NCI-H2196 (cell line): ENCODE measurements around the gene NDST3.

Experiments used
- DNase-seq: peaks from one replicate; lab custom pipeline; 2025; ENCODE audit not compliant: unreplicated experiment; lab: John Stamatoyannopoulos, UW

Gene NDST3

DNA sequence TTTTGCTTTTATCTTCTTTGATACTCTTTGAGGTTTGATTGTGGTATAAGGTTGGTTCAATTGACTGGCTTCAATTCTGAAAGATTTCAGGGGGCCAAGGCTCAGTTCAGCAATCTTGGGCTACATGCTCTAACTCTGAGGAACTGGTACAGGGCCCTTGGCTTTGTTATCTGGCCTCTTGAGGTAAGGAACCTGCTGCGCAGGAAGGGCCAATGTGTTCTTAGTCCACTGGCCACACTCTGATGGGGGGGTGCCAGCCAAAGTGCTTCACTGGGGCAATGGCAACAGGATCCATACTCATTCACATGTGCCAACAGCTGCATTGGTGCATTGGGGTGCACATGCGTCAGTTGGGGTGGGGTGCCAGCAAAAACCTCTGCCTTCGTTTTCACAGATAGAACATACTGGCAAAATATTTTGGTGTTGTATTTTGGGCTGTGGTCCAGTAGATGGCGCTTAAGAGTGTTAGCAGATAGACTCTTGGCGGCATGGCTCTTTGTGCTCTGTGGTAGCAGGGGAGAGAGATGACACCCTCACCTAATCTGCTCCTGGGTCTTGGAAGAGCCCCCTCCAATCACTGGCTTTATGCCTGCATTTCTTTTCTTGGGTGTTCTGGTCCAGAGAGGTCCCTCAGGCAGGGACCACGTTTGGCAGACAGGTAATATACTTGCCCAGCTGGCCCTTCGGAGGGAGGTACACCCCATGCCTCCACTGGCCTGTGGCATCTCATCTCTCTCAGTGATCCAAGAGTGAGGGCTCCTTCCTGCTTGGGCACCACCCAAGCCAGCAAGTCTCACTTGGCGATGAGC lies 42.9 kb downstream of the NDST3 start:
- no peak for DNase-seq

DNA sequence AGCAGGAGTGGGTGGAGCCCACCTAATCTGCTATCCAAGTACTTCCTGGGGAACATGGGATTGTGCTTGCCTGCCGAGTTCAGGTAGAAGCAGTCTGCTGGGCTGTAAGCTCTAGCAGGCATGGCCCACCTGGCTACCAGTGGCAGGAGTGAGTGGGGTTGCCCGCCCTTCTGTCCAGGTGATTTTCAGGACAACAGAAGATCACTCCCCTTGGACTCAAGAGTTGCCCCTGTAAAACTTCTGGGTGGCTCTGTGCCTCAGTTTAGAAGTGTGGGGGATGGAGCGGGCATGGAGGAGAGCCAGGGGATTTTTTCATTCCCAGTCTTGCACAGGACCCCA lies 43.5 kb downstream of the NDST3 start:
- no peak for DNase-seq

DNA sequence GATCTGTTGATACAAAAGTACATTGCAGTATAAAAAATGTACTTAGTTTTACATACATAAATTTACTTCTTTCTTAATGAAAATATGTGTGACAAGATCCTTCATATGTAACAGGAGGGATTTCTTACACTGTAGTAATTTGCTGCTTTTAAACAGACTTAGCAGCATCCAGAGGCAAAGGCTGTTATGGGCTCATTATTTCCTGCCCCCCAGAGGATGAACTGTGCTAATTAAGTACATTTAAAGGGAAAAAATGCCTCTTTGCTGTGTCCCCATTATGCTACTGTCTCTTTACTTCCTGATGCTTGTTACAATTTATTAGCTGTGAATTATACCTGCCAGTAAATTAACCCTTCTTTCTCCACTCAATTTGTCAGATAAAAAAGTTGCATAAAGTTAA lies 47.1 kb downstream of the NDST3 start:
- no peak for DNase-seq

DNA sequence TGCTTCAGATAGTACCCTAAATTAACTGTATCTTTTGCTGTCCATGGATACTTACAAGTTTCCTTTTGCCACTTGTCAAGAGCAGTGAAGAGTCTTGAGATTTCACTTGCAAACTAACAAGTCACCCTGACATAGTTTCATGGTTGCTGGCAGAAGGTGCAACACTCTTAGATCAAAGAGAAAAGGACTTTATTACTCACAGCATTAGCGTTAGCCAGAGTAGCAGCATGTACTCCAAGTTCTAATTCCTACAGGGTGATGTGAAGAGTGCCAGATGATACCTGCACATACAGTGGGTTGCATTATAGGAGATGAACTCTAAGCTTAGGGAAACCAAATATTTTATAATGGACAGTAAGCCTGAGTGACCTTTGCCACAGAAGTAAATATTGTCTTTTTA lies 47.9 kb downstream of the NDST3 start:
- DNase-seq: no peak

DNA sequence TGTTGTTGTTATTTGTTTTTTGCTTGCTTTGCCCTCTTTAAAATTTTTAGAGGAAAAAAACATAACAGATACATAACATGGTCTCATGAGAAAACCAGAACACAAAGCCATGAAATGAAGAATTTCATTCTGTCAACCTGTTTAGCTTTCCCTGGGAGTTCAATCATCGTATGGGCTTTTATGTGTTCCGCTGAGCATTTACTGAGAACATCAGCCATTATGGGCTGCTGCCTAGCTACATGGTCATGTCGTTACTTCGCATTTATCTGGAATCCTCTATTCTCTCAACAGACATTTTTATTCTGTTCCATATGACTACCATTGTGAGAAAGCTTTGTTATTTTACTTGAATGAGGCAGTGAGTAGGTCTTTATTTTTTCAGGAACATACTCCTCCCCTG lies 51.4 kb downstream of the NDST3 start:
- no peak for DNase-seq

DNA sequence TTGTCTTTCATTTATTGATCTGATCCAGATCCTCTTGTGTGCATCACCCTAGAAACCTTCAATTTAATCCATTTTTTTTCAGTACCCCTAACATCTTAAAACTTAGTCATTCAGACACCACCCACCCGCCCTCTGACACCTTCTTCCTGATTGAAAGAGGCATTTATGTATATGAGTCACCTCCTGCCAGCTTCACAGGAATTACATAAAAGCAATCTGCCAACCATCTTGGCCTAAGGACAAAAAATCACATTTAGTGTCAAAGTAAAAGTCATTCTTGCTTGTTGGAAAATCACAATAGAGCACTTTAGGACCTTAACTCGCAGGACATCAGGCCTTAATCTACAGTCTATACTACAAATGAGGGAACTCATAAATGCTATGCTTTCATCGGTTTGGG lies 52.1 kb downstream of the NDST3 start:
- DNase-seq: no peak

DNA sequence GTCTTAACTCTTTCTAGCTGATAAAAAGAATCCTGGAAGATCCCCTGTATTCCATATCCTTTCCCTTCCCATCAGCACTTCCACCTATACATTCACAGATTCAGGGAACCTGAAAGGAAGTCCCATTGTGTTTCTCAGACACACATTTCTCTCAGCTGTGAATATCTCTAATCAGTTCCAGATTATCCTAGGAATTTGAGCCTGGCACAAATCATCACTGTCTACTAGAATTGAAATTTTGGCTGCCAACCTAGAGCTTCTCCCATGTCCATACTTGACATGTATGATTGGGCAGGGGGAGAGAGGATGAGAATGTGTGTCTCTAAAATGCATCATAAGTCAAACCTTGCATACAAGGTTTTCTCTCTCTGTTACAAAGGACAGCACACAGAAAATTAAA lies 53.1 kb downstream of the NDST3 start:
- DNase-seq: no peak

DNA sequence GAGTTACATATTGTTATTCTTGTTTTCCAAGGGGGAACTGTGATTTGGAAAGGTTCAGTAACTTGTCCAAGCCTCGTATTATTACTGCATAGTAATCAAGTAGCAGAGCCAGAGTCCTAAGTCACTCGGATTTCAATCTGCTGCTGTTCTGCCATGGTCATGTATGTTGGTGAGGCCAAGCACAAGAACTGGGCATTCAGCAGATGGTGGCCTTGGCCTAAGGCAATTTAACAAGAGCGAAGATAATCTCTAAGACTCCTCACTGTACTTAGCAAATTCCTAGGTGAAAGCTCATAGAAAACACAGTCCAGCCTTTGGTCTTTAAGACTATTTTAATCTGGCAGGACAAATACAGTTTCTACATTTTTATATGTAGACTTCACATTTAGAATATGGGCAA lies 64.8 kb downstream of the NDST3 start:
- DNase-seq: no peak

DNA sequence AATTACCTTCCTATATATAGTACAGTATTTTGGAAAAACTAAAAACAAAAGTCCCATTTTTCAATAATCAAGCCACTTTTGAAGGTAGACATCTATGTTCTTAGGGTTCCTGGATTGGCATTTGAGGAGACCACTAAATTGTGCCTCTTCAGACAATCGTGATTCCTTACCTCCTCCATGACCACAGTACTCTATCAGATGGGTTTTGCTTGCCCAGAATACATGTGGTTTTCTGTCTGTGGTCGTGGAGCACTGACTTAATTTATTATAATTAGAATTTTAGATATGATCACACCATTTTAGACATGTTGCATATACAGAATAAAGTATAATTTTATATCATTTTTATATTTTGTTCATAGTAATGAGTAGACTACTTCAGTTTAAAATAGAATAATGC lies 67.9 kb downstream of the NDST3 start:
- no peak for DNase-seq

DNA sequence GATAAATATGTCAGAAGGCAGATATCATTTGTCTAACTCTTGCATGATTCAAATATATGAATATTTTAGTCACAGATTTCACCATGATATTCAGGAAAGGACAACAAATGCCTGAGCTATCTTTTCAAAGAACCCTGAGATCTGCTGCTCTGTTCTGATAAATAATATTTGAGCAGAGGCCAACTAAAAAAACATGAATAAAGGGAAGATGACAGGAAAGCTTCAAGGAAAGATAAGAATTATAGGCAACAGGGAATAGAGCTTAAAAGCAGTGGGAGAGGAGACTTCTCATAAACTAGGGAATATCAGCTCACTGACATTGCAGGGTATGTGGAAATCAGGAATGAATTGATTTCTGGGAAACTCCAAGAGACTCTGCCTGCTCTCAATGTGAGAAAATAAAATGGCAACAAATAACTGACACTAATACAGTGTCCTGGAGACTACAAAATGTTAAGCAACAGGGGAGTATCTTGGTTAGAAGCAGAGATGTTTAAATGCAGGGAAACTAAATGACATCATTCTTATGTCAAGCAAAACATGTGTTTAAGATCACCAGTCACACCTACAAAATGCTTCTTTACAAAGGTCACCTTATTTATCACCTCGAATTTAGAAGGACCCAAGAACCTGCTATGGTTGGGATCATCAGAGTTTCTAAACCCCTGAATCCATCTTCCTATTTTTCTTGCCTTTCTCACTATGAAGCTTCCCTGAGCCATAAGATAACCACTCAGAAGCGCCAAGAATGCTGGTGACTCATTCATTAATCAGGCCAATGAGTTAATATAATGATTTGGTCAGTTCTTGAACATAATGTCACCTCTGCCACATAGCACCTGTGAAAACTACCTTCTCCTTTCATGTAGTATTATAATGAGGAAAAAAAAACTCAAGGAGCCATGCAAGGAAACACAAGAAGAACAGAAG lies 78.1 kb downstream of the NDST3 start:
- DNase-seq: no peak

DNA sequence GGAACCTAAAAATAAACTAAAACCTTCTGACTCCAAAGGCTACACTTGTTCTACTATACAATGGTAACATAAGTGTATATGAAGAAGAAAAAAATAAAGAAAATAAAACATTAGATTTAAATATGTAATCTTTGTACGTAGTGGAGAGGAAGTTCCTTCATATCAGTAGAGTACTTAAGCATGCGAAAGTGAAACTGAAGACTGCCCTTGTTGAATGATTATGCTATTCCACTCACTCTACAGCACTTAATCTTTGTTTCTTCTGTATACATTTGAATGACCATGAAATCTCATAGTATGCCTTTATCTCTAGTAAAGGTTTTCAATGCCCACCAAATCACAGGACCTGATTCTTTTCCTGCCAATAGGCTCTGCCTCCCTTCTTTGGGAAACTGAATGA lies 78.9 kb downstream of the NDST3 start:
- DNase-seq: no peak

DNA sequence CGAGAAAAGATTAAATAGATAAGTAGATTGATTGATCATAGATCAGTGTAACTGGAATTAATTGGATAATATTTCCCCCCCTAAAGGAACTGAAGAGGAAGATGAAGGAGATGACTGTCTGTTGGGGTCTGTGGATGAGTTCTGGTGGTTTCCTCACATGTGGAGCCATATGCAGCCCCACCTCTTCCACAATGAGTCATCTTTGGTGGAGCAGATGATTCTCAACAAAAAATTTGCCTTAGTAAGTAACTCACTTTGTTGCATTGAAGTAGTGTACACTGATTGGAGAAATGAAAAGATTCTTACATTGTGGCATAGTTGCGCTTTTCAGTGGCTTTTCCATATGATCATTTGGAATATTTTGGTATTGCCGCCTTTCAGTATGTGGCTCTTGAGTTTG lies 80.4 kb downstream of the NDST3 start:
- no peak for DNase-seq

DNA sequence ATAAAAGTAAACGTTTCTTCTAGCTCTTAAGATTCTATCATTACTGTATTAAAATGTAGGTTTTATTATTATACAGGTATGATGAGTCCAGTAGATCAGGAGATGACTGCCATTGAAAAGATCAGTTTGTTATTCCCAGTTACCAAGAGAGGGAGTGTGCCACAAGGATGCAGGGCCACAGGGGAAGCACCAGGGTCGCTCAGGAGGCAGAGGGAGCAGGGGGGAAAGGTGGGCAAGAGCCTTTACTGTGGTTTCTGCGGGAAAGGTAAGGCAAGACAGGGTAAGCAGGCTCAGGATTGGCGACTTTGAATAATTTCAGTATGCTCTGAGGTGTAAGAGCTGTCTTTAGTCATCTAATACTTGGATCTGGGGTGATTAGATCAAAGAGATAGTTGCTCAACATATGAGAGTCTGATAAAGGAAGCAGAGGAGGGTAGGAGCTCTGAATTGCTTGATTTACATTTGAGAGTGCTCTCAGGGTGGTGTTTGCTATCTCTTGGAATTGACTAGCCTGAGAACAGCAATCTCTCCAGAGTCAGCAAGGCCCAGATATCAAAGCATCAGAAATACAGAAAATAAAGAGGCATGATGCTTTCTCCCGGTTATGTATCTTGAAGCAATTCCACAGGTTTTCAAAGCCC lies 86.0 kb downstream of the NDST3 start:
- DNase-seq: no peak

DNA sequence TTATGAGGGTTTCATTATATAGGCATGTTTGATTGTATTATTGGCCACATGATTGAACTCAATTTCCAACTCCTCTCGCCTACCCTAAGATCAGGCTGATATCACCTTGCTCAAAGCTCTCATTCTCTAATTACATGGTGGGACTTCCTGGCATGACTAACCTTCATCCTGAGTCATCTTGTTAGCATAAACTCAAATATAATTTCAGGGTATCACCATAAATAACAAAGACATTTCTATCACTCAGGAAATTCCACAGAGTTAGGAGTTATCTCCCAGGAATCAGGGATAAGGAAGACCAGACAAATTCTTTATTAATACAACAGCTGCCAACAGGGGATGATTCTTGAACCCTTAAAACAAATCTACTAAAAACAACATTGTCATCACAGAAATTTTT lies 90.7 kb downstream of the NDST3 start:
- no peak for DNase-seq

DNA sequence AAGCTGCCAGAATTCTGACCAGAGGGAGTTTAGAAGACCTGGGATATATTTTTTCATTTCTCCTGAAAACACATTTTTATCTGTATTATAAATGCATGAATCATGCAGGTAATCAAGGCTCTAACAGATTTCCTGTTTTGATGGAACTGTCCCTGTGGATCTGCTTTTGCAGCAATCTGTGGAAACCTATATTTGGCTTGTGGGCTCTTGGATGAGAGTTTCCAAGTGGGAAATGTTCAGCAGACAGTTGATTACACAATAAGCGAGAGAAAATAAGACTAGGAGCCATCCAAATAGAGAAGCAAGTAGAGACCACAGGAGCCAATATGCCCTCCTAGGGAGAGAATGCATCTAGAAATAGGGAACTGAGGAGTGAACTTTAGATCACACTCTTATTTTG lies 105.0 kb downstream of the NDST3 start:
- no peak for DNase-seq

DNA sequence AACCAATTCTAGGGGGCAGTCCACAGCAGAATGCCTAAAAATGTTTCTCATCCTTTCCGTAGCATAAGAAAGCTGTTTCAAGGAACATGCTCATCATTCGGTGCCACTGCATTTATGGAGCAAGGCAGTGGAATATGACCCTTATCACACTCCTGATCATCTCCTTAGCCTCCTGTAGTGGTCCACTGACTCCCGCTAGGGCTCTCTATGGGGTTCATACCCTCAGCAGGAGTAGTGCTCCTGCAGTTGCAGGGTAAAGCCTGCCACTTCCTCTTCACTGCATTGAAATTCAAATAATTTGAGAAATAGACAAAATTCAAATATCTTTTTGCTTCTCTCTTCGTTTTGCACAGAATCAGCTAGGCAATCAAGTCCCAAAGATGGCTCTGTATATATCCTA lies 107.0 kb downstream of the NDST3 start:
- DNase-seq: no peak

DNA sequence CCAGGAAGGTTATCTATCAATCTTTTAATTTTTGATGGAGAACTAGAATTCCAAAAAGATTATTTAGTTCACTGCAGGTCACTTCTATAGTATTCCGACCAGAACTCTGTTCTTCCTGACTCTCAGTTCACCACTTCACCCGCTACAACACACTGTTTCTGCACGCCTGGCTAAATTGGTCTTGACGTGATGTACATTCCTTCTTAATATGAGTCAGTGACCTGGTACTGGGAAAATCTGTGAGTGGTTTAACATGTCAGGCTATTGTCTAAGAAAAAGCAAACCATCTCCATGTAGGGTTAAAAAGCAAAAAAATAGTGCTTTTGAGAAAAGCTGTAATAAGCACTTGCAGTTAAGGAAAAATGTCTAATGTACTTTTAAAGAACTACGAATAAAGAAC lies 120.4 kb downstream of the NDST3 start:
- DNase-seq: no peak

DNA sequence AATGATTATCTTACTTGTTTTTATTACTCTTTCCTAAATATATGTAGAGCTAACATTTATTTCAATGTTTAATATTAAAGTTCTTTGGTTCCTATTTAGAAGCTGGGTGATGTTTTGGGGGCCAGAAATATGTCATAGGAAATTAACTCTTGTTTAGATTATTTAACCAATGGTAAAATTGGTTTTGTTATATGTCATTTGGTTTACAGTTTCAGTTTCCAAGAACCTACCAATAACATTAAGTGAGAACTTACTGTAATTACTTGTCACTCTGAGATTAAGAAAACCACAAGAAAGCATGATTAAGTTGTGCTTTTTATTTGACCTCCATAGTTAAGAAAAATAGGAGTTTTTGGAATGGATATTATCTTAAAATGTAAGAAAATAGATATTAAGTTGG lies 121.2 kb downstream of the NDST3 start:
- no peak for DNase-seq

DNA sequence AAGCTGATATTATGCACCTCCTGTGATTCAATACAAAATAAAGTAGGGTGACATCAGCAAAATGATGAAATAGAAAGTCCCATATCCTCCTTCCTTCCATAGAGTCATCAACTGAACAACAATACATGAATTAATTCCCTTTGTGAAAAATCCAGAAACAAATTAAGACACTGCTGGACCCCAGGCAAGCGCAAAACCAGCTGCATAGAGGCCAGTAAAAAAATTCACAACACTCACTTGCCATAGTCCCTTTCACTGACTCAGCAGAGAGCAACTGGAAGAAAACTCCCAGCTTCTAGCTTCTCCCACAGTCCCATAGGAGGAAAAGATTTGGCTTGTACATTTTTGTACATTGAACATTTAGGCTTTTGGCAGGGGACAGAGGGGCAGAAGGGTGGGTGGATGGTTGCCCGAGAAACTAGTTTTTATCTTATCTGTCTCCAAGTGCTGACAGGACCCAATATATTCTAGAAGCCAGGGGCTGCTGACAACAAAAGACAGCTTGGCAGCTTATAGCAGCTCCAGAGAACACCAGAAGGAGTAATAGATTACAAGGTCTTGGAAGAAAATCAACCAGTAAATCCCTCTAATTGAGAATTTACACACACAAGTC lies 124.6 kb downstream of the NDST3 start:
- DNase-seq: no peak

DNA sequence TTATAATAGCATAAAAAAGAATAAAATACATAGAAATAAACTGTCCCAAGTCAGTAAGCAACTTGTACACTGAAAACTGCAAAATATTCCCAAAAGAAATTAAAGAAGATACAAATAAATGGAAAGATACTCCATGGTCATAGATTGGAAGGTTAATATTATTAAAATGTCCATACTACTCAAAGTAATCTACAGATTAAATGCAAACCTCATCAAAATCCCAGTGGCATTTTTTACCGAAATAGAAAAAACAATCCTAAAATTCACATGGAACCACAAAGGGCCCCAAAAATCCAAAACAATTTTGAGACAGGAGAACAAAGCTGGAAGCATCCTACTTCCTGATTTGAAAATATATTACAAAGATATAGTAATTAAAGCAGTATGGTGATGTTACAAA lies 133.0 kb downstream of the NDST3 start:
- no peak for DNase-seq

DNA sequence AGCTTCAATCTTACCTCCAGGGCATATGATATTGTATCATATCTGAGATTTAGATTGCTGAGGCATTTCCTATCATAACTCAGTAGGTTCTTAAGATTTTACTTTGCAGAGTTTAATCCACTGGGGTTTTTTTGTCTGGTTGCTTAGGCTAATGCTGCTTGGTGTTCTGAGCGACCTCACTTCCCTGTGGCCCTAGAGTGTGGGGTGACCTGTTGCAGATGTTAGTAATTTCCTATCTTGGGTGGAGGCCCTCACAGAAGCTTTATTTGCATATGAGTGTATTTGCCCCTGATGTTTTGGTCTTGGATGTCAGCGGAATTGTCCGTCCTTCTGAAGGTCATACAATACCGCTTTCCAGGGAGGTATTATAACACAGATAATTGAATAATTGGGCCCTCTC lies 137.1 kb downstream of the NDST3 start:
- DNase-seq: no peak

DNA sequence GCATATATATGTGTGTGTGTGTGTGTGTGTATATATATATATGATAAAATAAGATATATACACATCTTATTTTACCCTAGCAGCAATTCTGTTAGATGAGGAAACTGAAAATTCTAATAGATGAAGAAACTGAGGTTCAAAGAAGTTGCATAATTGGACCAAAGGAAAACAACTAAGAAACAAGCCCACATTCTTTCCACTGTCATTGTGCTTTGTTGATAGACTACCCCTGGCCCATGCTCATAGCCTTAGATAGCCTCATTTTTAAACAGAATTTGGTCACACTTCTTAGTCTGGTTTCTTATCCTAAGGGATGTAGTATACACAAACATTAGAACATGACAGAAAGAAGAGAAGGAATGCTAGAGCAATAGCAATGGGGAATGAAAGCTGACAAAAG lies 138.8 kb downstream of the NDST3 start:
- no peak for DNase-seq
